AG09309 (cell line): Measurements from ENCODE around the gene TEAD4.

Experiments used
- DNase-seq: peaks from one replicate; pipeline ENCODE4 v3.0.0-alpha.2; 2010; ENCODE audit warnings: low read depth
- H3K4me3 ChIP-seq: 2 replicates; pipeline ENCODE4 v1.5.1; 2011; ENCODE audit warnings: mild to moderate bottlenecking, low read depth, low read length, moderate library complexity; ENCODE audit not compliant: control insufficient read depth
- TF ChIP-seq, protein P1 (sequence below): IDR thresholded peaks from 2 replicates; pipeline ENCODE4 v1.5.1; 2011; ENCODE audit warnings: mild to moderate bottlenecking, low read depth, low read length, inconsistent platforms; ENCODE audit not compliant: insufficient read depth, control insufficient read depth; ENCODE audit errors: missing control alignments

The TEAD4 gene

DNA sequence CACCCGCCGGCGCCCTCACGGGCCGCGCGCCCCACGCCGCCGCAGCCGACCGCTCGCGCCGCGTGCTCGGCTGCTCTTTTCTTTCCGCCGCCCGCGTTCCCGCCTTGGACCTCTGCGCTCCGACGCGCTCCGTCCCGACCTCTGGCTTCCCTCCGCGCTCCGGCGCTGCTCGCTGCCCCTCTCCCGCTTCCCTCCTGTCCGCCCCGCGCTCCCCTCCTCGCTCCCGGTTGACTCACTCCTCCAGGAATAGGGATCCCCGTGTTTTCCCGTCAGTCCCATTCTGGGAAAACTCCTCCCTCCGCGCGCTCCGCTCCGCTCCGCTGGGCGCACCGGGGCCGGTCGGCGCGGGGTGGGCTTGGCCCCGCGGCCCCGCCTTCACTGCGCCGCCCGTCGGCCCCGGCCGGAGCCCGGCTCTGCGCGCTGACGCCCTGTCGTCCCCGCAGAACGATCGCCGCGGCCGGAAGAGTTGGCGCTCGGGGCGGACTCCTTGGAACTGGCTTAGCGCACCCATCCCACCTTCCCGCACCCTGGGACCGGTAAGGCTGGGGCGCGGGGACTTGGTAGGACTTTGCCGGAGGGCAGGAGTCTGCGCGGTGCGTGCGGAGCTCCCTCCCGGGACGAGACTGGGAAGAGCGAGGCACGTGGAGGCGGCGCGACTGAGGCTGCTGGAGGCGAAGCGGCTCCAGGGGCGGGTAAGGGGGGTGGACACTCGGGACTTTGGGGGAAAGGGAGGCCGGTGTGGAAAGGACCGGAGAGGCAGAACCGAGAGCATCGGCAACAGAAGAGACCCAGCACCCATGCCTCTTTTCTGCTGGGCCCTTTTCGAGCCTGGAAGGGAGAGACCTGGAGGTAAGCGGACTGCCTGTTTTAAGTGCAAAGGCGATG is 550 bp downstream of the TEAD4 start:
- peak overlapping the region; percentile 64 for H3K4me3 ChIP-seq
- DNase-seq, result no peak
- TF ChIP-seq, protein P1, sequence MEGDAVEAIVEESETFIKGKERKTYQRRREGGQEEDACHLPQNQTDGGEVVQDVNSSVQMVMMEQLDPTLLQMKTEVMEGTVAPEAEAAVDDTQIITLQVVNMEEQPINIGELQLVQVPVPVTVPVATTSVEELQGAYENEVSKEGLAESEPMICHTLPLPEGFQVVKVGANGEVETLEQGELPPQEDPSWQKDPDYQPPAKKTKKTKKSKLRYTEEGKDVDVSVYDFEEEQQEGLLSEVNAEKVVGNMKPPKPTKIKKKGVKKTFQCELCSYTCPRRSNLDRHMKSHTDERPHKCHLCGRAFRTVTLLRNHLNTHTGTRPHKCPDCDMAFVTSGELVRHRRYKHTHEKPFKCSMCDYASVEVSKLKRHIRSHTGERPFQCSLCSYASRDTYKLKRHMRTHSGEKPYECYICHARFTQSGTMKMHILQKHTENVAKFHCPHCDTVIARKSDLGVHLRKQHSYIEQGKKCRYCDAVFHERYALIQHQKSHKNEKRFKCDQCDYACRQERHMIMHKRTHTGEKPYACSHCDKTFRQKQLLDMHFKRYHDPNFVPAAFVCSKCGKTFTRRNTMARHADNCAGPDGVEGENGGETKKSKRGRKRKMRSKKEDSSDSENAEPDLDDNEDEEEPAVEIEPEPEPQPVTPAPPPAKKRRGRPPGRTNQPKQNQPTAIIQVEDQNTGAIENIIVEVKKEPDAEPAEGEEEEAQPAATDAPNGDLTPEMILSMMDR, result no peak

DNA sequence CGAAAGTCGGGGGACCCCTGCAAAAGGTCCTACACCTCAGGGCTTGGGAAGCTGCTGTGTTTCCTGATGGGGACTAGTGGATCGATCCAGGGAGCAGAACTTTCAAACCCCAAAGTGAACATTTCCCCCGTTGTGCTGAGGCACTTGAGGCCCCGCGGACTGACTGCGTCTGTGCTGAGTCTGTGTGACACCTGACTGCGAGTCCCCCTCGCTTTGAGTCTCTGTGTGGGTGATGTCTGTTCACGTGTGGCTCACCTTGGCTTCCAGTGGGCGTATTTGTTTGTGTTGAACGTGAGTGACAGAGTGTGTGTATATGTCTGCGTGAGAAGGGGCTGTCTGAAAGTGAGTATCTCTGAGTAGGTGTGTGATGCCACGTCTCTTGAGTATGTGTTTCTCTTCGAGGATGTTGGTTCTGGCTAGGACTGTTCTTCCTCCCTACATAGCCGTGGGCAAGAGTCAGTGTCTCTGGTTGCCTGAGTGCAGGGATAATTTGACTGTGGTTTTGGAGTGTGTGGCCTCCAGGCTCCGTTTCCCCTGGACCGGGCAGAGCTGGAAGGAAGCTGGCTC is 1.3 kb downstream of the TEAD4 start:
- no peak for DNase-seq
- H3K4me3 ChIP-seq, result peak overlapping the region; percentile 64
- TF ChIP-seq, protein P1, result no peak

DNA sequence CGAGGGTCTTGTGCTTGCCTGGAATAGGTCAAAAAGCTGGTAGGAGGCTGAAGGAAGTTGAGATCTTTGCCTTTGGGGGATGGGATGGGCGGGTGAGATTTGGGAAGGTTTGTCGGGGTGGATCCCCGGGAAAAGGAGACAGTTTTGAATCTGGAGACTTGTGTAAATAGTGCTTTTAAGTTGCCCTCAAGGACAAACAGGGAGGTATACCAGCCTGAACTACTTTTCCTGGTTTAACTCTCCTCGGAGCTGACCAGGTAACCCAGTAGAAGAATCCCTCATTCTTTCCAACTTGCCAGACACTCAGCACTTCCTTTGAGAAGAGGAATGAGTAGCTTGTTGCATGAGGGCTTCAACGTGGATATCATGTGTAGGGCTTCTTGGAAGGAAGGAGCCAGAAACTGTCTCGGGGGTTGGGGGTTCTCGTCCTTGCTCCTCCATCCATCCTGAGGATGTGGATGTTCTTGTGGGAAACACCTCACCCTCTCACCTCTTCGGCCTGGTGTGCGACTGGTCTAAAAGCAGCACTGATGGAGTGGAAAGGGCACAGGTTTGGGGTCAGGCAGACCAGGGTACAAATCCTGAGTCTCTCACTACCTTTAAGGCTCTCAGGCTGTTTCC is 1.9 kb downstream of the TEAD4 start:
- H3K4me3 ChIP-seq, result peak overlapping the region; percentile 64
- DNase-seq, result no peak
- TF ChIP-seq, protein P1, result no peak

DNA sequence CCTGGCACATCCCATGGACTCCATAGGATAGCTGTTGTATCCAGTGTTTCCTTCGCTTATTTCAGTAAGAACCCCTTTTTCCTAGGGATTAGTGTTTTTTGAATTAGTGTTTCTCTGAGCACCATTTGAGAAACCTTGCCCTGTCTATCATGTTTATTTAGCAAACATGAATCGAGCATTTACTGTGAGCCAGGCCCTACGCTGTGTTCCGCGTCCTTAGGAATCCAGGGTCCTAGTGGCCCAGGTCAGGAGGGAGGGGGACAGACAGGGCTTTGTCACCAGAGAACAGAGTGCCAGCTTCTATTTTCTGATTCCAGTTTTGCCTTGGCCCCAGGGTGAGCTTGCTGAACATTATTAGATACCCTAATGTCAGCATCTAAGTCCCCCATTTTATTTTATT is 2.5 kb downstream of the TEAD4 start:
- H3K4me3 ChIP-seq, result no peak overlapping the region
- DNase-seq, result no peak

DNA sequence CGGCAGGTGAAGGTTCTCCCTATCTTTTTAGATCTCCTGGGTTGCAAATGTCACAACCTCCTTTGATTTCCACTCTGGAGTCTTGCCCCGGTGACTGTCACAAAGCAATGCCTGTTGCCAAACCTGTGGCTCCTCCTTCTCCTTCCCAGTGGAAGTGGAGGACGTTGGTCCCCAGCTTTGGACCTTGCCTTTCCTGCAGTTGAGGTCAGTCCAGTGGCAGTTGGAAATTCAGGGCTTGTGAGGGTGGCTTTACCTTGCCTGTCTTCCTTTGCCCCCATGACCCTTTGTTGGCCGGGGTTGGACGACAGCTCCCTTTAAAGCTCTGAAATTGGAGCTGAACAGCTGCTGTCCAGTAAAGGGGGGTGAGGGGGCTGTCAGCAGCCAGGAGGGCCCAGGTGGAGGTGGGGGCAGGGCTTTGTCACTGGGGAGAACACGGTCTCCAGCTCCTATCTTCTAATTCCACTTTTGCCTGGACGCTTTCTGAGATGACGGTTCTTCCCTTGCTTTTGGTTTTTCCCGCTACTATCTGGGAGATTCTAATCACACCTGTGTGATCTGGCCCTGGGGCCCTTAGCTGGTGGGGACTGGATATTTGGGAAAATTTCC is 4.1 kb downstream of the TEAD4 start:
- TF ChIP-seq, protein P1, result no peak
- DNase-seq, result no peak
- no peak overlapping the region for H3K4me3 ChIP-seq

More for the DNA sequence above, 2.5 kb downstream of the TEAD4 start:
- TF ChIP-seq, protein P1, result no peak

DNA sequence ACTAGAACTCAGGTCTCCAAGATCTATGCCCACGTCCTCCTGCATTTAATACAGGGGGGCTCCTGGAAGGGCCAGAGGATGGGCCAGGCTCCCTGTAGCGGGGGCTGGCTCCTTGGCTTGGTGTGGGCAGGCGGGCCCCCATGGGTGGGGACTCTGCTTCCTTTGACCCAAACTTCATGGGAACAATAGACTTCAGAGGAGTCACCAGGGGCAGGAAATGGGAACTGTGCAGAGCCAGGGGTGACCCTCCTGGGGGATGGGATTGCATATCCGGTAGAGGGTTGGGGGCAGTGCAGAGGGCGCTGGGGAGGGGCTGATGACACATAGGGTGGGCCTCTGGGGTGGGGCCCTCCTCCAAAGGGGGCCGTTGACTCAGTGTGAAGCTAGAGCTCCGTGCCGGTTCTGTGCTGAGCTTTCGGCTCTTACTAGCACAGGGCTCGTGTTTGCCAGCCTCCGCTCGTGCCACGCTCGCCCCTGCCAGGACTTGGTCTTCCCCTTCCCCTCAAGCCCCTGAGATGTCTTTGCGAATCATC is 4.6 kb downstream of the TEAD4 start:
- no peak for DNase-seq
- no peak overlapping the region for H3K4me3 ChIP-seq
- TF ChIP-seq, protein P1, result no peak
